HG02885 (cell line): ENCODE measurements around the gene CD200R1L.
A peak's percentile ranks its signal among the peaks of the same experiment; 100 is the strongest.

Experiments
- ATAC-seq: cut with Tn5 transposase; IDR thresholded peaks from one replicate; pipeline ENCODE4 v1.9.1; 2021; ENCODE audit warnings: mild to moderate bottlenecking; ENCODE audit not compliant: unreplicated experiment, poor library complexity

The CD200R1L gene

GRCh38 chr3:112770032-112770626 lies 76.5 kb downstream of the CD200R1L start:
- no peak for ATAC-seq

GRCh38 chr3:112769286-112769978 lies 77.2 kb downstream of the CD200R1L start:
- no peak for ATAC-seq

- no peak for ATAC-seq
Observed at GRCh38 chr3:112767777-112768176, 78.9 kb downstream of the CD200R1L start.

DNA sequence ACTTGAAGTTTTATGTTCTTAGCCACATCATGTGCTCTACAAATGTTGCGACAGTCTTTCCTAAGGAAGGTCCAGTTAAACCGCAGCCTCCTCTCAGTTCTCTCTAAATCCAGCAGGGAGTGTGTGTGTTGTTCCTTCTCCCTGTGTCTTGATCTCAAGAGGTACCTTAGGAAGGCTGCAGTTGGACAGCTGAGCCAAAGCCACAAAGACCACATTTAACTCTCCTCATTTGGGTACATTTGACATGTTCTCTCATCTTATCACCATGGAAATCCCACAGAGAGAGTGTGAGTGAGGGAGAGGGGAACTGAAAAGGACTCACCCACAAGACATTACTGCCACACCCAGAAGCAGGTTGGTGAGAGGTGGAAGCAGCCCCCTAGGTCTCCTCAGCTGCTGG lies 79.5 kb downstream of the CD200R1L start:
- ATAC-seq: peak; percentile 80
